Measurements from ENCODE around the gene SPATA22.
"Not testable (repeated sequence)": the region's sequence is repeated elsewhere in the genome, so short reads cannot be mapped to it uniquely, and the experiment has no call there.

SPATA22 gene, protein sequence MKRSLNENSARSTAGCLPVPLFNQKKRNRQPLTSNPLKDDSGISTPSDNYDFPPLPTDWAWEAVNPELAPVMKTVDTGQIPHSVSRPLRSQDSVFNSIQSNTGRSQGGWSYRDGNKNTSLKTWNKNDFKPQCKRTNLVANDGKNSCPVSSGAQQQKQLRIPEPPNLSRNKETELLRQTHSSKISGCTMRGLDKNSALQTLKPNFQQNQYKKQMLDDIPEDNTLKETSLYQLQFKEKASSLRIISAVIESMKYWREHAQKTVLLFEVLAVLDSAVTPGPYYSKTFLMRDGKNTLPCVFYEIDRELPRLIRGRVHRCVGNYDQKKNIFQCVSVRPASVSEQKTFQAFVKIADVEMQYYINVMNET

DNA sequence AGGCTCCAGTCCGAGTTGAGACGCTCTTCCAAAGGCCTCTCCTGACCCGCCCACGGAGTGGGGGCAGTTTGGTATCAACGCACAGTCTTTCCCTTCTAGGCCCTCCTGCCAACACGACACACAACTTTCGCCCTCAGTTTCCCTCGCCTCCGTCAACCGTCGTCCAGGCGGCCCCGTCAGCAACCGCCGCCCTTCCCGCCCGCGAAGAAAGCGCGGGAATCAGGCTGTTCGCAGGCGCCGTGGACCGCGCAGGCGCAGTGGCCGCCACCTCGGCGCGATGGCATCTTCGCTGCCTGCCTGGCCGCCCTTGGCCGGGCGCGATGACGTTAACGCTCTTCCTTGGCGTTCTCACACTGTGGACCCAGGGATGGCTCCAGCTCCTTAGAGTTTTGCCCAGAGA lies at the start of gene SPATA22:
SPATA22 (minus strand) TSS at position 221 of the 400 bp plus-strand sequence. CDS start 2,494 bp downstream, outside the sequence.
- no peak for DNase-seq

DNA sequence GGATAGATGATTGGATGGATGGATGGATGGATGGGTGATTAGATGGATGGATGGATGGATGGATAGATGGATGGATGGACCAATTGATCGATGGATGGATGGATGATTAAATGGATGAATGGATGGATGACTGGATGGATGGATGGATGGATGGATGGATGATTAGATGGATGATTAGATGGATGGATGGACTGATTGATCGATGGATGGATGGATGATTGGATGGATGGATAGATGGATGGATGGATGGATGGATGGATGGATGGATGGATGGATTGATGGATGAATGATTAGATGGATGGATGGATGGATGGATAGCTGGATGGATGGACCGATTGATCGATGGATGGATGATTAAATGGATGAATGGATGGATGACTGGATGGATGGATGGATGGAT lies 47.9 kb upstream of the SPATA22 start:
- DNase-seq, result not testable (repeated sequence)

DNA sequence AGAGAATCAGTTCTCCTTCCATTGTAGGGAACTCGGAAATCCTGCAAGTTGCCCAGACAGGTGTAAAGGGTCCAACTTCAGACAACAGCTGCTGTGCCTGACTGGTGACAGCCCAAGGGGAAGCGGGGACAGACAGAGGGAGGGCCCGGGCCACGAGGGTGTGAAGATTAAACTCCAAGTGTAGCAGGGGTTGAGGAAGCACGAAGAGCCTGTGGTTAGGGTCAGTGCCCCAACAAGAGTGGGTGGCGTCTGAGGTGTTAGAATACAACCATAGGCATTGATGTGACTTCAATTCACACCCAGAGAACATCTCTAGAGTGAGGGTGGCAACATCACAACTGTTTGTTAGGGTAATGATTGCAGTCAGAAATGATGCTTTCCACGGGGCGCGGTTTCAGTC lies 43.3 kb upstream of the SPATA22 start:
- DNase-seq, result no peak

DNA sequence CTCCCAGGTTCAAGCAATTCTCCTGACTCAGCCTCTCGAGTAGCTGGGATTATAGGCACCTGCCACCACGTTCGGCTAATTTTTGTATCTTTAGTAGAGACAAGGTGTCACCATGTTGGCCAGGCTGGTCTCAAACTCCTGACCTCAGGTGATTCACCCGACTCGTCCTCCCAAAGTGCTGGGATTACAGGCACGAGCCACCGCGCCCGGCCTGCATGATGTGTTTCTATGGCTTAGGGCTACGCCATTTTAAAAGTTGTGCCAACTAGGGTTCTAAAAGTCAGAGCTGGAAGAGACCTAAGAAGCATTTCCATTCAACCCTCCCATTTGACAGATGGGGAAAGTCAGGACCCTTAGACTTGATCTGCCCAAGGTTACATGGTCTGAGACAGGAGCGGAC lies 42.5 kb upstream of the SPATA22 start:
- DNase-seq, result not testable (repeated sequence)

DNA sequence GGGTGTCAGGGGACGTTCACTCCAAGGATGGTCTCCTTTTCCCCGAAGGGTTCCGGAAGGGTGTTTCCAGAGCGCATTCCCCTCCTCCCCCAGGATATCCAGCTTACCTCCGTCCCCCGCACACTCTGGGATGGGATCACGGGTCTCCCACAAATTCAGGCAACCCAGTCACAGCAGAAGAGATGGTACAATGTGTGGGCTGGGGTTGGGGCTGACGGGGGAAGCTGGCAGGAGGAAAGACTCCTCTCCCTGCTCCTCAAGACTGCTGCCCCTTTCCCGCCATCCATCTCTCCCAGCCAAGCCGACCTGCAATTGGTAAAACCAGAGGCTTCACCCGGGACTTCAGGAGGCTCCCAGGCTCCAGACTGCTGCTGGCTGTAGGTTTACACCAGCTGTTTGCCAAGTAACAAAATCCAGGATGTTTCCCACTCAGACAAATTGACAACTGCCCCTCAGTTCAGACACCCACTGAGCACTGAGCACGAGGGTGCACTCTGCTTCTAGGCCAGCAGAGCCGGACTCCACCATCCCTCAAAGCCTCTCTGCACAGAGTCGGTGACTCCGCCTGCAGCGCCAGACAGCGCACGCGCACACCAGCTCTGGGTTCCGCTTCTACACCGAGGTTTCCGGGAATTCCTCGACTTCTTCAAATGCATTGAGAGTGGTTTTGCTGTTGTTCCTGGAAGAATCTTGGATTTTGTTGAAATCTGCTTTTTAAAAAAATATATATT lies 41.9 kb upstream of the SPATA22 start:
- no peak for DNase-seq

DNA sequence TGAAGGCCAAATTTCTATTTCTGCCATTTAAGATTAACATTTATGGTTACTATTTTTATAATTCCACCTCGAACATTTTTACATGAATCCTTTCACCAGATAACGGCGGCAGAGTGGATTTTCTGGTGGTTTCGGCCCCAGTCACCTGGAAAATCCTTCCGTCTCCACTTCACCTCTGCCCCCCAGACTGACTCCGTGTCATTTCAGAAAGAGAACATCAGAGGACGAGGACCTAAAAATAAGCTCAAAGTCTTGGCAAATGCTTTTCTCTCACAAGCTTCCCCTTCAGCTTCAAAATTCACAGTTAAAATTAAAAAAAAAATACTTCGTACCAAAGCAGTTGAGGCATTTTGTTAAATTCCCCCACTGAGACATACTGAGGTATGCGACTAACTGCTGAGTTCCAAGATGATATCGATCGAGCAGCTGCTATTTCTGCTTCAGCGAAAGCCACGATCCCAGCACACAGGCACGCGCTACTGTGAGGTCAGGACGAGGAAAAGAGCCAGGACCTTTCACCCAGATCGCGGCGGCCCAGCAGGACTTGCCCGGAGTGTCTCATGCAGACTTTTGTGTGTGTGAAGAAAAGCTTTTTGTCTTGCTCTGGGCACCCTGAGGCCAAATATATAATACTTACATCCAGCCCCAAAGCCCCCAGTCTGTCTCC lies 41.0 kb upstream of the SPATA22 start:
- no peak for DNase-seq

DNA sequence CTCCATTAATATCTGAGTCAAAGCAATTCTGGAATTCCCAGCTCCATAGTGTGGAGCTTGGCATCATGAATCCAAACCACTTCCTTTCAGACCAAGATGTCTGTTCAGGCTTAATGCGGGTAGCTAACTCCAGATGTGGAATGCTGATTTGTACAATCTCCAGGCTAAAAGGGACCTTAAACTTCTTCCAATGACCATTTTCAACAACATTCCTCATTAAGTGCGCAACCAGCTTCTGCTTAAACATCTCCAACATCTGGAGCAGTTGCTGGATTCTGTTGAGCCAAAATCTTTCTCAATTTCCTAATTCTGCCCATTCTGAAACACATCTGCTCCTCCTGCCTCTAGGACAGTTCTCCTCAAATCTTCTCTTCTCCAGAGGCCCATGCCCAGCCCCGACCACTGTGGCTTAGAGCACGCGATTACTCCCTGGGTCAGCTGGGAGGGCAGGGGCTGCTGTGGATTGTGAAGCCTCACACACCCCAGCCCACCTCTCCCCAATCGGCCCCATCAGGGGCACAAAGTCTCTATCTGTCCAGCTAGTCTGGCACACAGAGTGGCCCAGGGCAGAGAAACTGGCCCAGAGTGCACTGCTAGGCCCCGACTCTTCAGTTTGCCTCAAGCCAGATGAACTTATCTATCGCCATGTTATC lies 40.4 kb upstream of the SPATA22 start:
- no peak for DNase-seq

DNA sequence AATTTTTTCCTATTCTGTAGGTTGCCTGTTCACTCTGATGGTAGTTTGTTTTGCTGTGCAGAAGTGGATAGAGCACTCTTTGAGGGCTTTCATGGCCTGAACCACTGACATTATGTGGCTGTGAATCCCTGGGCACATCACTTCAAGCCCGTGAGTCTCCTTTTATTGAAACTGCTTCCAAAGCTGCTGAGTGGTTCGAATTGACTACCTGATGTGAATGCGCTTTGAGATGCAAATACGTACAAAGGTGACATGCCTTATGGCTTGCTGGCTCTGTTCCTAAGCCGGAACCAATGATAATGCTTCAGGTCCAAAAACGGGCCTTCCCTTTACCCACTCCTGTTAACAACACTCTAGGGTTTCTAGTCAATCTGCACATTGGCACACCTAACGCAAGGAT lies 38.5 kb upstream of the SPATA22 start:
- DNase-seq, result no peak

DNA sequence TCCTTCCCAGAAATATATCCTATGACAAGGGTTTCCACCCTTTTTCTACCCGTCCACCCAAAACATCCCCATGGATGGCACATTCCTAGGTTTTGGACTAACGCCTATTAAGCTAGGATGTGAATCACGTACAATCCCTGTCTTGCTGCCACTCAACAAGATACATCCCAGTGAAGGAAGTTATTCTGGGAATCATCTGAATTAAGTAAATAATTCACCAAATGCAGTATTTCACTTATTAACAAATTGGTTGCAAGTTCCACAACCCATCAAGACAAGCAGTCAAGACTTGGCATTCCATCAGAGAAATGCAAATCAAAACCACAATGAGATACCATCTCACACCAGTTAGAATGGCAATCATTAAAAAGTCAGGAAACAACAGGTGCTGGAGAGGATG lies 36.2 kb upstream of the SPATA22 start:
- DNase-seq, result no peak

DNA sequence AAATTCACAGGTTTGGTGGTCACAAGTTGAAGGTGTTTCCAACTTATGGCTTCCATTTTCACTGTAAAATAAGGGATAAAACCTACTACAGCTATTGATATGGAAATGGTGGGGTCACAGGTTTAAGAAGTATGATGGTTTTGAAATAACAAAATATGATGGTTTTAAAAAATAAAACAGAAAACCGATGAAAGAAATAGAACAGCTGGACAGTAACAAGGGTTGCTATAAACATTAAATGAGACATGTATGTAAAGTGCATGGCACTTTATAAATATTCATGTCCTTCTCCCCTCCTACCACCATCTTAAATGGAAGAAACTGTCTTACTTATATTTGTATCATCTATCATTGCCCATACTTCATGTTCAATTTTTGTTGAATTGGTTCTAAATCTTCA lies 35.5 kb upstream of the SPATA22 start:
- no peak for DNase-seq

DNA sequence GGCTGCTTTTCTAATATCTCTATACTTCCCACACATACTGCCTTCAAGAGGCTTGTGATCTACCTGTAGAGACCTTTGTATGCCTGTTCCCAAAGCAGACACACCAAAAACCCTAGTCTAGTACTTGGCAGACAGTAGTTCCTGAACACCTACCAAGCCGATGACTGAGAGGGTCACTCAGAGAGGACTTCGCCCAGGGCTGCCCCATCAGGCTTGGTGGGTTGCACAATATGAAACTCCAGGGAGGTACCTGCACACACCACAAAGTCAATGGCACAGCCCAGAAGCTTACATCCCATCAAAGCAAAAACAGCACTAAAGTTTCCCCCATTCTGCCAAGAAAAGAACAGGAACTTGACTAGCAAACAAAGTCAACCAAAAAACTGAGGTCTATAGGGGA lies 34.4 kb upstream of the SPATA22 start:
- DNase-seq, result no peak

DNA sequence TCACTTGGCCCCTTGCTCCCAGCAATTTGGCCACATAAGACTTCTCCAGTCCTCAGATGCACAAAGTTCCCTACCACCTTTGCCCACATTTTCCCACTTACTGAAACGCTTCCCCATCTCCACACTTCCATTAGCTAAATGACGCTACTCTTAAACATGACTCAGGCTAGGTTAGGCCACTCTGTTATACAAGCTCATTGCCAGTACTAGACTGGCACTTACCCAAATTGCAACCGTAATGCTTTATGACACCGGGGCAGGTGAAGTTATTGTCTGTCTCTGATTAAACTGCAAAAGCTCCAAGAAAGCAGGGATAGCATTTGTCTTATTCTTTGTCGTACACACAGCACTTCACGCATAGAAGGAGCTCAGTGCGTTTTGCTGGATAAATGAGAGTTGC lies 33.4 kb upstream of the SPATA22 start:
- no peak for DNase-seq

DNA sequence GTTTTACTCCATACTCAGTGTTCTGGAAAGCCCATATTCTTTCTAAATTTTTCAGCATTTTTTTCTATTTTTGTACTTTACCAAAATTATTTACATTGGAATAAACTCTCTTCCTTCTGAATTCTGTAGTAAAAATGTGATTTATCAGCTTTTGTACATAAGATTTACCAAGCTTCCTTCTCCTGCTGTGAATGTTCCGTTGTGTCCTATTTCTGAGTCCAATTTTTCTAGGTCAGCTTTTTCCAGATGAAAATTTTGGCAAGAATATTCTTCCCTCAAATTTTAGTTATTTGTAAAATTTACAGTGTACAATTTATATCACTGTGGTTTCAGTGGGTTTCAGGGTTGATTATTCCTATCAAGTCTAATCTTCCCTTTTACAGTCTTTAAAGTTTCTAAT lies 31.7 kb upstream of the SPATA22 start:
- no peak for DNase-seq

DNA sequence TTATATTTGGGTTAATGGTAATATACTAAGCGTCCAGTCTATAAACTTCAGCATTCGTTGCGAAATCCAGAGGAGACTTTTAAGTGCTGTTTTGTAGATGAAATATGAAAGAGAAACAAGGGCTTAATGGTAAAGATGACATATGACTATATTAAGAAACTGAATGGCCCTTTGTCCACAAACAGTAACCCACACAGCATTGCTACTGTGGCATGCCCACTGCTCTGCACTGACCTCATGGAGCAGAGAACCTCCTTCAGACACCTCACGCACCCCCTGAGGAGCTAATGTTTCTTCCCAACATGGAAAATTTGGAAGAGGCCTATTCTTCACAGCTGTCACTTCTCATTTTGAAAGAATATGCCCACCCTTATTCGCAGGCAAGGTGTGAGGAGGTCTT lies 30.8 kb upstream of the SPATA22 start:
- no peak for DNase-seq

DNA sequence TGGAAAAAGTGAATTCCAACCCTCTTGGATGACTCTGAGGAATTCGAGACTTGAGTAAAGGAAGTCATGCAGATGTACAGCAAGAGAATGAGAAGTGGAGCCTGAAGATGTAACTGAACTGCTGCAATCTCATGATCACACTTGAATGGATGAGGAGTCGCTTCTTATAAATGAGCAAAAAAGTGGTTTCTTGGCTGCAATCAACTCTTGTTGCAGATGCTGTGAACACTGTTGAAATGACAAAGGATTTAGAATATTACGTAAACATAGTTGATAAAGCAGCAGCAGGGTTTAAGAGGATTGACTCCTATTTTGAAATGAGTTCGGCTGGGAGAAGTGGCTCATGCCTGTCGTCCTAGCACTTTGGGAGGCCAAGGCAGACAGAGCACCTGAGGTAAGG lies 29.7 kb upstream of the SPATA22 start:
- DNase-seq, result no peak

DNA sequence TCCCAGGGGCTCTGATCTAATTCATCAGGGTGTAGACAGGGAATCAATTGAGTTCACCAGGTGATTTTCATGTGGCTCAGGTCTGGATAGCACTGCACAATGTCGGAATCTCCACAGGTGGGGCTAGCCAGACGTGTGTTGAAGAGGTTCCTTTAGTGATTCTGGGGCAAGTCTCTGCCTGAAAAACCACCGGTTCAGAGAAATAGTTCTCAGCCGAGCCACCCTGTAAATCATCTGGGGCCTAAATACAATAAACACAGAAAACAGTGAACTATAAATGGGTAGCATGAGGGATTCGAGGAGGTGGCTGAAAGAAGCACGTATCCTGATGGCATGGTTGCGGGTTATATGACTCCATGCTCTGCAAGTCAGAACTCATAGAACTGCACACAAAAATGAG lies 25.5 kb upstream of the SPATA22 start:
- no peak for DNase-seq

DNA sequence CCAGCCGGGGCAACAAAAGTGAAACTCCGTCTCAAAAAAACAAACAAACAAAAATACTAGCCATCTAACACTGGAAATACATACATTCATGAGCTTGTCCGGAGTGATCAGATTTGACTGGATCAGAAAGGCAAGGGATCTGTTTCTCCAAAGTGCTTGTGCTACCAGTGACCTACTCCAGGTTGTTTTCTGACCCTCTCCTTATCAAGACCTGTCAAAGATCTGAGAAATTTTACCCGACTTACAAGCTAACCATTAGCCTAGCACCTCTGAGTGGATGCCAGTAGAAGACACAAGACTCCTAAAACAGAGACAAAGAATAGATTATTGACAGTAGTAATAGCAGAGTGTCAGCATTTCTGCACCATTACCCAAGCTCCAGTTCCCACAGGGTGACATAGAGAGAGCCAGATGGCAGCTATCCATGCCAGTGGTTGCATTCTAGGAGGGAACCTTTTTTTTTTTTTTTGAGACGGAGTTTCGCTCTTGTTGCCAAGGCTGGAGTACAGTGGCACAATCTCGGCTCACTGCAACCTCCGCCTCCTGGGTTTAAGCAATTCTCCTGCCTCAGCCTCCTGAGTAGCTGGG lies 14.0 kb upstream of the SPATA22 start:
- DNase-seq, result no peak

DNA sequence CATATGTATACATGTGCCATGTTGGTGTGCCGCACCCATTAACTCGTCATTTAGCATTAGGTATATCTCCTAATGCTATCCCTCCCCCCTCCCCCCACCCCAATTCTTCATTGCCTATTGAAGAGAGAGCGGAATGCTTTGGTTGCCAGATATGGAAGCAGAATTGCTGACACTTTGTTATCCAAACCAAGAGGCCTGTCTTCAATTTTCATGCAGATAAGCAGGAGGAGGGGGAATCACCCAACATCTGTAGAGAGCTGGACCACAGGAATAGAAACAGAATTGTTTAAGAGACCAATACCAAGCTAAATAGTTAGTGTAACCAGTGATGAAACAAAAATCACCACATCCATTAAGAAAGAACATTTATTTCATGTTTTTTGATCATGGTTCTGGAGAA lies 11.2 kb upstream of the SPATA22 start:
- no peak for DNase-seq

DNA sequence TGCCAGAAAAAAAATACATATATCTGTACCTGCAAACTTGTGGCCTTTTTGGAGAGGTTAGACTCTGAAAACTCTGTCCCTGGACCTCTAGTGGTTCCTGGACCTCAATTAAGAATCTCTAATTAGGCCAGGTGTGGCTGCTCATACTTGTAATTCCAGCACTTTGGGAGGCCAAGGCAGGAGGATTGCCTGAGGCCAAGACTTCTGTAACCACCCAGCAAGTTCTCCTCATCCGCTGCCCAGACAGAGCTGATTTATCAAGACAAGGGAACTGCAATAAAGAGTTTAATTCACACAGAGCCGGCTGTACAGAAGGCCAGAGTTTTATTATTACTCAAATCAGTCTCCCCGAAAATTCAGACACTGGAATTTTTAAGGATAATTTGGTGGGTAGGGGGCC lies 8.4 kb upstream of the SPATA22 start:
- no peak for DNase-seq

DNA sequence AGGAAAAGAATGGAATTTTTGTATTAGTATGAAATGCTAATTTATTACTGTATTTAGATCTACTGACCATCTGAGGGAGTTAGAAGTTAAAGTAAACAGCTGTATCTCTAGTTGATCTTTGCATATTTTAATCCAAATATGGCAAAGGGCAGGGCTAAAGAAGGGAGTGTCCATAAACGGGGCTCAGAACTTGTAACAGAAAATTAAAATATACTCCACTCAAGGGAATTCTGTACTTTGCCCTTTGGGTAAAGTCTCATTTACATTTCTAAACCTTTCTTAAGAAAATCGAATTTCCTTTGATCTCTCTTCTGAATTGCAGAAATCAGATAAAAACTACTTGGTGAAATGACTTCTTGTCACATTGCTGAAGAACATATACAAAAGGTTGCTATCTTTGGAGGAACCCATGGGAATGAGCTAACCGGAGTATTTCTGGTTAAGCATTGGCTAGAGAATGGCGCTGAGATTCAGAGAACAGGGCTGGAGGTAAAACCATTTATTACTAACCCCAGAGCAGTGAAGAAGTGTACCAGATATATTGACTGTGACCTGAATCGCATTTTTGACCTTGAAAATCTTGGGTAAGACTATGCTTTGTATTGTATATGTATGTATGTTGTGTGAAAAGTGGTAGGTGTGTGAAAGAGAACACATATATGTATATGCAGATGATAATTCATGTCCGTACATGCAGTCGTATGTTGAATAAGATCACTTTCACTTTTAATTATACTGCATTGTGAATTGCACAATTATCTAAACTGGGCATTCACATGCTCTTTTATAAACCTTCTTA lies 4.4 kb upstream of the SPATA22 start, which contains the start of gene ASPA:
ASPA (plus strand) TSS at position 186 of the 799 bp plus-strand sequence; CDS start at position 349, 163 bp downstream.
- no peak for DNase-seq

DNA sequence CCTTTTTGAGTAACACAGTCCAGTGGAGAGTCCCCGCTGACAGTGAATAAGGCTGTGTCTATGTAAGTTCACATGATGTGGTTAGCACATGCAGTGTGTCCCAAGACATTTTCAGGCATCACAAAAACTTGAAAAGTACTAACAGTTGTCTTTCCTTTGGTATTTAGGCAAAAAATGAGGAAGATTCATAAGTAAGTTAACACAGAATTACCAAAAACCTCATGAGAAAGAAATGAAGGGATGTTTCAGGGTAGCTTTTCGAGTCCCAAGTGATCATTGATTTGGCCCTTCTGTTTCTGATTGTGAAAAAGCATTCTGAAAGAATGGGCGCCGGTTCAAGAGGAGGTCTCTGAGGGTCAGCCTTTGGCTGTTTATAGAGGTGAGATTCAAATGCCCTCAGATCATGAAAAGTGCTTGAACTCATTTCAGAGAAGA lies 3.6 kb upstream of the SPATA22 start:
- DNase-seq, result no peak

DNA sequence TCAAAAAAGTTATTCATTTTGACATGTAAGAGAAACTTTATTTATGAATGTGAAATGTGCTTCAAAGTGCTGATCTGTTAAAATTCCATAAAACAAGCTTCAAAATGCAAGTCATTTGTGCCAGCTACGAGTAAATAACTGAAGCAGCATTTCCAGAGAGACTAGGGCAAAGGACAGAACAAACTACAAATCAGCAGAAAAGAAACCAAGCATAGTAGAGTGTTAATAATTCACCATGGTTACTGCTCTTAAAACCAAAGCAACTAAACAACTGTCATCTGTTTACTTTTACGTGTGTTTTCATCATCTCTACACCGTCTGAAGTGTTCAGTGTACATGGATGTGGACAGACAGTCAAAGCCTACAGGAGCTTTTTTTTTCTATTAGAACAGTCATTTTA lies 2.6 kb upstream of the SPATA22 start:
- no peak for DNase-seq
